ENCODE measurements around the gene CDK19. TPM values are rescaled to one million over a fixed set of nuclear protein-coding genes. Genes with fewer than 3 reads are reported as not detected.
"Not testable (repeated sequence)": the region's sequence is repeated elsewhere in the genome, so short reads cannot be mapped to it uniquely, and the experiment has no call there.

Gene CDK19
- total and polyA plus RNA-seq, 12 donors = 3.5 to 59.1 (median 7.9) TPM

GRCh38 chr6:110612298-110612697 is 203.0 kb downstream of the CDK19 start:
- Histone ChIP-seq H3K36me3 (replicated peaks in 1 of 2) (no peaks in the 10 kb centered on the region), H3K4me1 (replicated peaks in 1 of 2) (peaks cover 0 to 4% of the 10 kb centered on the region in 2 donors), H3K27me3 (no peaks in the 10 kb centered on the region), H3K27ac (no peak overlapping the region), H3K9me3 (replicated peaks in 1 of 3) (no peaks in the 10 kb centered on the region), H3K4me3 (no peak overlapping the region)
- 97 to 100% (median 99%) methylated on average over 1 of the region's 1 CpG for WGBS, 4 donors
- DNase-seq = no peak
- intact Hi-C loops (cut with DNase I) = no loop called here
- TF ChIP-seq CTCF (IDR thresholded peaks at IDR 0.05) (no peak), POLR2A (IDR thresholded peaks at IDR 0.05) (no peak)

- Histone ChIP-seq H3K4me1 (replicated peaks in 1 of 2) (peaks cover 0 to 4% of the 10 kb centered on the region in 2 donors), H3K9me3 (replicated peaks in 1 of 3) (no peaks in the 10 kb centered on the region), H3K27me3 (no peaks in the 10 kb centered on the region), H3K36me3 (replicated peaks in 1 of 2) (no peaks in the 10 kb centered on the region), H3K27ac (no peak overlapping the region), H3K4me3 (no peak overlapping the region)
- intact Hi-C loops (cut with DNase I) = no loop called here
- no peak for TF ChIP-seq CTCF (IDR thresholded peaks at IDR 0.05)
- no peak for TF ChIP-seq POLR2A (IDR thresholded peaks at IDR 0.05)
- no peak for DNase-seq
- WGBS, 4 donors = 71 to 89% (median 87%) methylated on average over 2 of the region's 2 CpGs
Observed at GRCh38 chr6:110609101-110609500, 206.2 kb downstream of the CDK19 start.

- DNase-seq = no peak
- H3K27ac ChIP-seq = no peak overlapping the region
- intact Hi-C loops (cut with DNase I) = no loop called here
- H3K27me3 ChIP-seq = no peaks in the 10 kb centered on the region
- H3K4me3 ChIP-seq = no peak overlapping the region
- TF ChIP-seq CTCF (IDR thresholded peaks at IDR 0.05) (no peak), POLR2A (IDR thresholded peaks at IDR 0.05) (no peak)
- H3K9me3 ChIP-seq (replicated peaks in 1 of 3) = no peaks in the 10 kb centered on the region
- no peaks in the 10 kb centered on the region for H3K4me1 ChIP-seq (replicated peaks in 1 of 2)
- 95 to 100% (median 97%) methylated on average over 2 of the region's 2 CpGs for whole genome bisulfite sequencing, 4 donors
- no peaks in the 10 kb centered on the region for H3K36me3 ChIP-seq (replicated peaks in 1 of 2)
Observed at GRCh38 chr6:110608151-110608550, 207.1 kb downstream of the CDK19 start.

GRCh38 chr6:110606151-110606550 is 209.1 kb downstream of the CDK19 start:
- Histone ChIP-seq H3K36me3 (replicated peaks in 1 of 2) (no peaks in the 10 kb centered on the region), H3K27ac (no peak overlapping the region), H3K4me3 (no peak overlapping the region), H3K4me1 (replicated peaks in 1 of 2) (no peaks in the 10 kb centered on the region), H3K9me3 (replicated peaks in 1 of 3) (no peaks in the 10 kb centered on the region), H3K27me3 (no peaks in the 10 kb centered on the region)
- TF ChIP-seq CTCF (IDR thresholded peaks at IDR 0.05) = no peak
- 85 to 94% (median 91%) methylated on average over 4 of the region's 4 CpGs for WGBS, 4 donors
- intact Hi-C loops (cut with DNase I) = no loop called here
- DNase-seq = no peak

- H3K4me1 ChIP-seq (replicated peaks in 1 of 2); intact Hi-C loops (cut with DNase I); DNase-seq; H3K36me3 ChIP-seq (replicated peaks in 1 of 2); H3K4me3 ChIP-seq; H3K9me3 ChIP-seq (replicated peaks in 1 of 3); H3K27ac ChIP-seq; H3K27me3 ChIP-seq: not testable (repeated sequence)
- WGBS, 4 donors = 87 to 100% (median 91%) methylated on average over 1 to 3 of the region's 3 CpGs
Observed at GRCh38 chr6:110600640-110601039, 214.6 kb downstream of the CDK19 start.

Data from adrenal gland (tissue), 12 donors.